H1 (cell line): ENCODE results near the gene NANOS3. TPM values are rescaled to one million over a fixed set of nuclear protein-coding genes. Genes with fewer than 3 reads are reported as not detected.

ENCODE experiments used
- CTCF ChIA-PET: fragments of 300-600 bp; sonication (Branson Sonifier 250); formaldehyde crosslinking; loops from one replicate; lab custom pipeline; 2021; ENCODE audit not compliant: partially characterized antibody; lab: Charles Lee
- POLR2A ChIA-PET: fragments of 300-600 bp; sonication (Branson Sonifier 250); formaldehyde crosslinking; loops from one replicate; lab custom pipeline; 2021; ENCODE audit warnings: inconsistent platforms; ENCODE audit not compliant: partially characterized antibody; lab: Charles Lee
- DNase-seq, 2 experiments: peaks; one replicate each; pipeline versions ENCODE4 v3.0.0 to v3.0.0-alpha.2; 2010 to 2022; ENCODE audit warnings: low spot score in 2 of 2, low read depth in 1 of 2, mixed read lengths in 1 of 2
- FAIRE-seq: peaks from 2 replicates; lab custom pipeline; 2011; peaks lifted over from hg19 to GRCh38; lab: Jason Lieb, UNC
- H2AFZ ChIP-seq: 2 replicates; pipeline ENCODE4 v1.8.1; 2012; ENCODE audit warnings: low read length, inconsistent platforms
- H2AK5ac ChIP-seq: 2 replicates; pipeline ENCODE4 v1.6.1; 2013; ENCODE audit warnings: low read depth, low read length
- H2BK120ac ChIP-seq: replicated peaks from 2 replicates; pipeline ENCODE3; 2013; ENCODE audit warnings: low read depth, low read length, inconsistent platforms
- H2BK12ac ChIP-seq: 2 replicates; pipeline ENCODE4 v1.6.1; 2013; ENCODE audit warnings: low read depth, low read length
- H2BK15ac ChIP-seq: 2 replicates; pipeline ENCODE4 v1.6.1; 2013; ENCODE audit warnings: low read length
- H2BK20ac ChIP-seq: 2 replicates; pipeline ENCODE4 v1.6.1; 2013; ENCODE audit warnings: low read length
- H2BK5ac ChIP-seq: 2 replicates; pipeline ENCODE4 v1.6.1; 2013; ENCODE audit warnings: low read depth, low read length
- H3K14ac ChIP-seq: 2 replicates; pipeline ENCODE4 v1.6.1; 2013; ENCODE audit warnings: inconsistent platforms; ENCODE audit not compliant: insufficient read length
- H3K18ac ChIP-seq: 2 replicates; pipeline ENCODE4 v1.6.1; 2013; ENCODE audit warnings: low read length; ENCODE audit errors: extremely low read depth
- H3K23ac ChIP-seq: 2 replicates; pipeline ENCODE4 v1.6.1; 2013; ENCODE audit warnings: inconsistent platforms; ENCODE audit not compliant: insufficient read length
- H3K23me2 ChIP-seq: 2 replicates; pipeline ENCODE4 v1.6.1; 2013; ENCODE audit warnings: low read depth, low read length
- H3K27ac ChIP-seq: 2 replicates; pipeline ENCODE4 v1.6.1; 2011; ENCODE audit warnings: low read depth, low read length, inconsistent platforms
- H3K27me3 ChIP-seq, 4 experiments: replicated peaks in 1 of 4; 1 replicate in 1 of 4; 2 replicates in 3 of 4; pipeline versions ENCODE4 v1.6.1 to v1.8.1; 2011 to 2013; ENCODE audit warnings: low read length in 3 of 4, mild to moderate bottlenecking in 3 of 4, inconsistent platforms in 2 of 4, mixed read lengths in 2 of 4, moderate library complexity in 1 of 4; ENCODE audit not compliant: control insufficient read depth in 3 of 4, insufficient read depth in 3 of 4; ENCODE audit errors: extremely low read depth in 1 of 4
- H3K36me3 ChIP-seq, 4 experiments: 2 replicates each; pipeline versions ENCODE4 v1.6.1 to v1.8.1; 2011 to 2013; ENCODE audit warnings: mild to moderate bottlenecking in 4 of 4, low read length in 3 of 4, moderate library complexity in 2 of 4, control low read depth in 1 of 4, inconsistent platforms in 1 of 4; ENCODE audit not compliant: insufficient read depth in 4 of 4, control insufficient read depth in 2 of 4
- H3K4ac ChIP-seq: replicated peaks from 2 replicates; pipeline ENCODE3; 2013; ENCODE audit warnings: low read length, low read depth, mixed read lengths, inconsistent platforms; ENCODE audit not compliant: insufficient read length
- H3K4me1 ChIP-seq, 4 experiments: replicated peaks in 1 of 4; 1 replicate in 1 of 4; 2 replicates in 3 of 4; pipeline versions ENCODE4 v1.6.1 to v1.8.1; 2011 to 2013; ENCODE audit warnings: low read length in 3 of 4, inconsistent platforms in 2 of 4, mixed read lengths in 1 of 4; ENCODE audit not compliant: insufficient read depth in 4 of 4, control insufficient read depth in 3 of 4
- H3K4me2 ChIP-seq, 2 experiments: 2 replicates each; pipeline versions ENCODE4 v1.6.1 to v1.8.1; 2011 to 2013; ENCODE audit warnings: low read depth in 2 of 2, low read length in 2 of 2, control low read depth in 1 of 2, inconsistent platforms in 1 of 2, mild to moderate bottlenecking in 1 of 2; ENCODE audit not compliant: insufficient read depth in 1 of 2
- H3K4me3 ChIP-seq, 4 experiments: fragments of 200-600, 300-600 bp in 1 of 4; sonication (generic), shearing (Covaris generic), sonication (Bioruptor Twin) in 1 of 4; 2 replicates each; pipeline versions ENCODE4 v1.5.1 to v1.8.1; 2011 to 2016; ENCODE audit warnings: low read length in 4 of 4, low read depth in 3 of 4, control low read depth in 2 of 4, inconsistent platforms in 2 of 4, mild to moderate bottlenecking in 2 of 4, mixed read lengths in 1 of 4, moderate library complexity in 1 of 4; ENCODE audit not compliant: insufficient read depth in 2 of 4; ENCODE audit errors: extremely low read depth in 1 of 4
- H3K56ac ChIP-seq: replicated peaks from 2 replicates; pipeline ENCODE3; 2013; ENCODE audit warnings: low read depth, mild to moderate bottlenecking, mixed read lengths, low read length, inconsistent platforms; ENCODE audit not compliant: insufficient read length
- H3K79me1 ChIP-seq: 2 replicates; pipeline ENCODE4 v1.6.1; 2013; ENCODE audit warnings: low read depth, low read length, control low read depth
- H3K79me2 ChIP-seq, 2 experiments: 2 replicates each; pipeline versions ENCODE4 v1.6.1 to v1.8.1; 2012 to 2013; ENCODE audit warnings: low read length in 2 of 2, mild to moderate bottlenecking in 2 of 2, inconsistent platforms in 1 of 2; ENCODE audit not compliant: insufficient read depth in 2 of 2, control insufficient read depth in 1 of 2
- H3K9ac ChIP-seq, 4 experiments: replicated peaks in 1 of 4; 1 replicate in 1 of 4; 2 replicates in 3 of 4; pipeline versions ENCODE4 v1.6.1 to v1.8.1; 2011 to 2013; ENCODE audit warnings: low read depth in 3 of 4, low read length in 3 of 4, control low read depth in 2 of 4, mild to moderate bottlenecking in 2 of 4, moderate library complexity in 2 of 4, inconsistent platforms in 1 of 4; ENCODE audit errors: extremely low read depth in 1 of 4
- H3K9me3 ChIP-seq, 2 experiments: 2 replicates each; pipeline versions ENCODE4 v1.6.1 to v1.8.1; 2012 to 2013; ENCODE audit warnings: mild to moderate bottlenecking in 2 of 2, moderate library complexity in 2 of 2, control low read depth in 1 of 2, inconsistent platforms in 1 of 2, low read depth in 1 of 2, low read length in 1 of 2, mixed read lengths in 1 of 2; ENCODE audit not compliant: insufficient read depth in 2 of 2
- H4K20me1 ChIP-seq, 2 experiments: replicated peaks in 1 of 2; 2 replicates each; pipeline versions ENCODE3 to v1.8.1; 2011 to 2013; ENCODE audit warnings: inconsistent platforms in 2 of 2, low read length in 2 of 2, mild to moderate bottlenecking in 1 of 2; ENCODE audit not compliant: insufficient read depth in 2 of 2, control insufficient read depth in 1 of 2
- H4K5ac ChIP-seq: 2 replicates; pipeline ENCODE4 v1.6.1; 2013; ENCODE audit warnings: low read length, low read depth, mixed read lengths, inconsistent platforms; ENCODE audit not compliant: insufficient read length
- H4K8ac ChIP-seq: 2 replicates; pipeline ENCODE4 v1.8.0; 2013; ENCODE audit warnings: mild to moderate bottlenecking, moderate library complexity, low read length, inconsistent platforms; ENCODE audit not compliant: insufficient read depth; ENCODE audit errors: extremely low read depth
- H4K91ac ChIP-seq: replicated peaks from 2 replicates; pipeline ENCODE3; 2013; ENCODE audit warnings: low read length, mixed read lengths, inconsistent platforms; ENCODE audit not compliant: insufficient read length
- ASH2L ChIP-seq: fragments of 200-600, 300-600 bp; sonication (generic); IDR thresholded peaks from one replicate; pipeline ENCODE4 v1.7.1; 2017; ENCODE audit warnings: low read length
- CBX5 ChIP-seq: fragments of 300-800, 300-1000 bp; sonication (generic); IDR thresholded peaks from 2 replicates; pipeline ENCODE4 v1.7.1; 2016; ENCODE audit warnings: antibody characterized with exemption, low read length, low read depth
- CTBP2 ChIP-seq: IDR thresholded peaks from 2 replicates; pipeline ENCODE4 v1.7.0; 2011; ENCODE audit warnings: borderline replicate concordance, mild to moderate bottlenecking, moderate library complexity, mixed read lengths, low read length; ENCODE audit not compliant: insufficient read depth, insufficient read length
- HDAC6 ChIP-seq: IDR thresholded peaks from one replicate; pipeline ENCODE4 v1.7.1; 2012; ENCODE audit warnings: low read depth, mild to moderate bottlenecking, inconsistent platforms, low read length, moderate library complexity
- JUN ChIP-seq: IDR thresholded peaks from 2 replicates; pipeline ENCODE4 v1.6.1; 2011; ENCODE audit warnings: low read depth, mild to moderate bottlenecking, improper control_type of control experiment, low read length
- KDM5A ChIP-seq: fragments of 200-600 bp; IDR thresholded peaks from 2 replicates; pipeline ENCODE4 v1.7.1; 2012; ENCODE audit warnings: mild to moderate bottlenecking, low read length, inconsistent platforms, mixed read lengths
- NRF1 ChIP-seq: IDR thresholded peaks from 2 replicates; pipeline ENCODE4 v1.6.1; 2011; ENCODE audit warnings: mild to moderate bottlenecking, low read depth, low read length, improper control_type of control experiment
- SP1 ChIP-seq: IDR thresholded peaks from 2 replicates; pipeline ENCODE4 v1.6.1; 2011; ENCODE audit warnings: low read depth, low read length
- YY1 ChIP-seq: IDR thresholded peaks from 2 replicates; pipeline ENCODE4 v1.6.1; 2011; ENCODE audit warnings: low read depth, mild to moderate bottlenecking, low read length
- WGBS, 2 experiments: shearing (Covaris generic) in 1 of 2; methylation state at CpG; one replicate each; pipeline versions ENCODE4 v1.1.6 to v1.1.7; 2013 to 2015; ENCODE audit warnings: low lambda C conversion rate in 2 of 2, mixed read lengths in 2 of 2, inconsistent platforms in 1 of 2, low coverage in 1 of 2, missing lambda C conversion rate in 1 of 2; ENCODE audit not compliant: insufficient replicate concordance in 2 of 2, insufficient coverage in 1 of 2, insufficient read length in 1 of 2; ENCODE audit errors: extremely low coverage in 1 of 2, missing lambda C conversion rate in 1 of 2; 5-methylcytosine and 5-hydroxymethylcytosine counted together
- polyA plus RNA-seq, 7 experiments: library from polyadenylated mRNA; depleted of rRNA in 3 of 7; stranded (reverse) in 5 of 7; unstranded in 2 of 7; fragments of >200 nt in 5 of 7; fragments of 200-250 nt in 2 of 7; gene quantifications; 1 replicate in 5 of 7; 2 replicates in 1 of 7; 4 replicates in 1 of 7; pipeline versions ENCODE4 v1.2.1 to v1.2.3, GENCODE V29; 2011 to 2013; ENCODE audit warnings: missing spikeins in 2 of 7, mixed read lengths in 2 of 7
- total RNA-seq: library from RNA; stranded (reverse); fragmentation: NEBNext Ultra II Directional; extraction: Animal tissue kit (Norgen Biotek cat#: 25700); gene quantifications from 2 replicates; pipeline ENCODE4 v1.2.1, GENCODE V29; 2021

NANOS3 gene
- total and polyA plus RNA-seq, 2 of the 8 experiments (the other 6 are each of a cell fraction or from before 2014, with no cell fraction given) = 0.62 TPM; not detected in 1

GRCh38 chr19:13881692-13882418 is 4.9 kb downstream of the NANOS3 start:
- Histone ChIP-seq H3K9me3 (no peaks in the 10 kb centered on the region), H2AK5ac (no peak overlapping the region), H2BK20ac (peak overlapping the region; percentile 95), H3K79me2 (no peaks in the 10 kb centered on the region), H3K23me2 (no peaks in the 10 kb centered on the region), H3K4ac (peak overlapping the region; percentile 96), H2AFZ (no peak overlapping the region), H4K91ac (peak overlapping the region; percentile 97), H3K18ac (peak overlapping the region; percentile 93), H3K27me3 (peaks cover 0 to 8% (median 3%) of the 10 kb centered on the region in 4 experiments; a peak in 4 of 7 replicates), H2BK5ac (peak overlapping the region; percentile 68; the same call in 1 of the 2 replicates), H3K27ac (peak overlapping the region; percentile 42; the same call in 1 of the 2 replicates), H3K4me2 (peak overlapping the region in 1 of 2 experiments; percentile 32; a peak in 1 of 4 replicates), H2BK120ac (peak overlapping the region; percentile 98), H3K36me3 (no peaks in the 10 kb centered on the region), H3K4me3 (peak overlapping the region in 1 of 4 experiments; percentile 5; a peak in 1 of 8 replicates), H2BK15ac (peak overlapping the region; percentile 72; the same call in 1 of the 2 replicates), H4K20me1 (no peaks in the 10 kb centered on the region), H2BK12ac (peak overlapping the region; percentile 97), H3K9ac (peak overlapping the region in 1 of 4 experiments; percentile 20; a peak in 1 of 7 replicates), H3K14ac (no peak overlapping the region), H3K56ac (peak overlapping the region; percentile 36), H4K8ac (peak overlapping the region; percentile 92), H3K23ac (no peak overlapping the region), H4K5ac (peak overlapping the region; percentile 62), H3K4me1 (peaks cover 6 to 23% (median 16%) of the 10 kb centered on the region in 4 experiments), H3K79me1 (no peaks in the 10 kb centered on the region)
- TF ChIP-seq SP1 (no peak), YY1 (0 out of 2 replicates have a peak, but pooled peaks have one; percentile 35), CBX5 (no peak), NRF1 (no peak), CTBP2 (no peak), JUN (no peak), KDM5A (no peak), HDAC6 (no peak), ASH2L (no peak)
- WGBS, 2 experiments = 87% methylated on average over 16 of the region's 17 CpGs; no CpG with 5 or more reads in 1 of the 2 experiments
- no peak for DNase-seq
- FAIRE-seq = no peak
- POLR2A ChIA-PET = interaction anchor here (0.9 to 3.3 kb wide), 14 partner anchors 13 to 191 kb away, joined by 3 to 13 read pairs (median 6); partner anchors contain the start of genes BRME1, C19orf53, CC2D1A and DCAF15
- CTCF ChIA-PET = interaction anchor here (0.6 to 8.7 kb wide), 34 partner anchors 9 to 255 kb away, joined by 3 to 76 read pairs (median 4); partner anchors contain the start of genes ASF1B, BRME1, CC2D1A and DCAF15
